HEK293 (cell line): ENCODE data around the gene PDSS2.
A peak's percentile ranks its signal among the peaks of the same experiment; 100 is the strongest.

ENCODE experiments used
- KLF9 ChIP-seq: fragments of 450-650 bp; formaldehyde crosslinking; IDR thresholded peaks from 2 replicates; pipeline ENCODE4 v1.5.1; 2016; ENCODE audit warnings: missing biosample characterization, missing genetic modification characterization, low read depth
- OSR2 ChIP-seq: fragments of 450-650 bp; formaldehyde crosslinking; IDR thresholded peaks from 2 replicates; pipeline ENCODE4 v1.5.1; 2016; ENCODE audit warnings: missing biosample characterization, missing genetic modification characterization
- TCF7L2 ChIP-seq: IDR thresholded peaks from 2 replicates; pipeline ENCODE4 v1.6.1; 2011; ENCODE audit warnings: low read depth, mild to moderate bottlenecking, inconsistent platforms, low read length, moderate library complexity, borderline replicate concordance
- ZFP69B ChIP-seq: fragments of 450-650 bp; formaldehyde crosslinking; IDR thresholded peaks from 2 replicates; pipeline ENCODE4 v1.5.1; 2016; ENCODE audit warnings: missing biosample characterization, missing genetic modification characterization
- ZNF133 ChIP-seq: fragments of 450-650 bp; formaldehyde crosslinking; IDR thresholded peaks from 2 replicates; pipeline ENCODE4 v1.5.1; 2016; ENCODE audit warnings: missing biosample characterization, missing genetic modification characterization
- ZNF138 ChIP-seq: fragments of 450-650 bp; formaldehyde crosslinking; IDR thresholded peaks from 2 replicates; pipeline ENCODE4 v1.5.1; 2016; ENCODE audit warnings: missing biosample characterization, missing genetic modification characterization, borderline replicate concordance
- ZNF214 ChIP-seq: fragments of 450-650 bp; formaldehyde crosslinking; IDR thresholded peaks from 2 replicates; pipeline ENCODE4 v1.5.1; 2017; ENCODE audit warnings: missing biosample characterization, mild to moderate bottlenecking, missing genetic modification characterization, borderline replicate concordance
- ZNF221 ChIP-seq: fragments of 450-650 bp; formaldehyde crosslinking; IDR thresholded peaks from 2 replicates; pipeline ENCODE4 v1.5.1; 2017; ENCODE audit warnings: missing biosample characterization, missing genetic modification characterization, borderline replicate concordance
- ZNF24 ChIP-seq: fragments of 450-650 bp; formaldehyde crosslinking; IDR thresholded peaks from 2 replicates; pipeline ENCODE4 v1.5.1; 2016; ENCODE audit warnings: missing biosample characterization, missing genetic modification characterization
- ZNF248 ChIP-seq: fragments of 450-650 bp; formaldehyde crosslinking; IDR thresholded peaks from 2 replicates; pipeline ENCODE4 v1.5.1; 2017; ENCODE audit warnings: missing biosample characterization, missing genetic modification characterization
- ZNF366 ChIP-seq: fragments of 450-650 bp; formaldehyde crosslinking; conservative IDR thresholded peaks from 2 replicates; pipeline ENCODE4 v1.5.1; 2016; ENCODE audit warnings: missing biosample characterization, missing genetic modification characterization
- ZNF416 ChIP-seq: fragments of 450-650 bp; formaldehyde crosslinking; IDR thresholded peaks from 2 replicates; pipeline ENCODE4 v1.5.1; 2016; ENCODE audit warnings: missing biosample characterization, missing genetic modification characterization
- ZNF548 ChIP-seq: fragments of 450-650 bp; formaldehyde crosslinking; IDR thresholded peaks from 2 replicates; pipeline ENCODE4 v1.5.1; 2016; ENCODE audit warnings: missing biosample characterization, missing genetic modification characterization
- ZNF555 ChIP-seq: fragments of 450-650 bp; formaldehyde crosslinking; conservative IDR thresholded peaks from 2 replicates; pipeline ENCODE4 v1.5.1; 2017; ENCODE audit warnings: missing biosample characterization, mild to moderate bottlenecking, missing genetic modification characterization, inconsistent platforms
- ZNF560 ChIP-seq: fragments of 450-650 bp; formaldehyde crosslinking; IDR thresholded peaks from 2 replicates; pipeline ENCODE4 v1.5.1; 2017; ENCODE audit warnings: missing biosample characterization, missing genetic modification characterization, borderline replicate concordance
- ZNF561 ChIP-seq: fragments of 450-650 bp; IDR thresholded peaks from 2 replicates; pipeline ENCODE4 v1.5.1; 2018; ENCODE audit warnings: missing biosample characterization, missing genetic modification characterization, borderline replicate concordance
- ZNF626 ChIP-seq: fragments of 450-650 bp; sonication (Bioruptor Pico); formaldehyde crosslinking; IDR thresholded peaks from 2 replicates; pipeline ENCODE4 v1.5.1; 2018; ENCODE audit warnings: missing biosample characterization, missing genetic modification characterization, inconsistent platforms
- ZNF777 ChIP-seq: fragments of 450-650 bp; formaldehyde crosslinking; IDR thresholded peaks from 2 replicates; pipeline ENCODE4 v1.5.1; 2017; ENCODE audit warnings: missing biosample characterization, missing genetic modification characterization, borderline replicate concordance
- TF ChIP-seq, protein P1 (sequence below): IDR thresholded peaks from 2 replicates; pipeline ENCODE4 v1.6.1; 2011; ENCODE audit warnings: mild to moderate bottlenecking, low read depth, low read length, borderline replicate concordance
- TF ChIP-seq, protein P2 (sequence below): fragments of 450-650 bp; formaldehyde crosslinking; IDR thresholded peaks from 2 replicates; pipeline ENCODE4 v1.5.1; 2016; ENCODE audit warnings: missing biosample characterization, missing genetic modification characterization
- TF ChIP-seq, protein P3 (sequence below): fragments of 450-650 bp; formaldehyde crosslinking; IDR thresholded peaks from 2 replicates; pipeline ENCODE4 v1.5.1; 2016; ENCODE audit warnings: missing biosample characterization, missing genetic modification characterization
- TF ChIP-seq, protein P4 (sequence below): fragments of 450-650 bp; formaldehyde crosslinking; IDR thresholded peaks from 2 replicates; pipeline ENCODE4 v1.5.1; 2016; ENCODE audit warnings: missing biosample characterization, missing genetic modification characterization
- TF ChIP-seq, protein P5 (sequence below): fragments of 450-650 bp; formaldehyde crosslinking; IDR thresholded peaks from 2 replicates; pipeline ENCODE4 v1.5.1; 2017; ENCODE audit warnings: missing biosample characterization, missing genetic modification characterization
- TF ChIP-seq, protein P6 (sequence below): fragments of 450-650 bp; formaldehyde crosslinking; IDR thresholded peaks from 2 replicates; pipeline ENCODE4 v1.5.1; 2017; ENCODE audit warnings: missing biosample characterization, missing genetic modification characterization
- TF ChIP-seq, protein P7 (sequence below): fragments of 450-650 bp; formaldehyde crosslinking; IDR thresholded peaks from 2 replicates; pipeline ENCODE4 v1.5.1; 2016; ENCODE audit warnings: missing biosample characterization, missing genetic modification characterization

PDSS2 gene

DNA sequence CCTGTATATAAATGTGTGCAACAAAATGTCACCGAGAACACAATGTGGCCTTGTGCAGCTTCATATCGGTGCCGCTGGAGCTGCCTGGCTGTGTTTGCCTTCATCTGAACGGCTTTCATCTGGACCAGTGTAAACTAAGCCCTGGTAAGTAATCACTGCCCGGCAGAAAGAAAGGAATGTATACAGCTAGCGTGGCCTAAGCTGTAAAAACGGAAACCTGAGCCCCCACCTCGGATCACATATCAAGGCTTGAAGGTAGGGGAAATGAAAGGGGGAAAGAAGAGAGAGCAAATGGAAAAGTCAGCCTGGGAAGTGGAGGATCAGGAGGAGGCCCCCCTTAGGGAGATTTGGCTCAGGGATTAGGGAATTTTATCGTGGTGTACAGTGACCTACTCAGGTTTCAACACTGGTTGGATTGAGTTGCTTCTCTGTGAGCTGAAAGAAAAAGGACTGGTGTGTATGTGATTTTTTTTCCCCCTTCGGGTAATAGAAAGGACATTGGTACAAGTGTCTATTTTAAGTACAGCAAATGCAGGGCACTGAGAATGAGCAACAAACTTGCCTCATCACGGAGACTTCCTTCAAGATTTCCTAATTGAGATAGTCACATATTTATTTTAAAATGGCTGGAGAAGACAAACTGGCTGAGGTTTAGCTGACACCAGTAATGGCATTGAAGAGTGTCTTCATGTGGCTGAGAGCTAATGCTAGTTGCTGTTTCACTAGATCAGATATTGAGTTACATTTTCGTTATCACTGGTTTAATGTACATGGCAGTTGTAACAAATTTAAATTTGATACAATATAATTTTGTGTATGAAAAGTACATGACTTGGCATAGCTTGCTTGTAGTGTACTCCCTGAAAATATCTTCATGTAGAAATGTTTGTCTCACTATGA is 34.0 kb upstream of the PDSS2 start (continued):
- TF ChIP-seq, protein P1, sequence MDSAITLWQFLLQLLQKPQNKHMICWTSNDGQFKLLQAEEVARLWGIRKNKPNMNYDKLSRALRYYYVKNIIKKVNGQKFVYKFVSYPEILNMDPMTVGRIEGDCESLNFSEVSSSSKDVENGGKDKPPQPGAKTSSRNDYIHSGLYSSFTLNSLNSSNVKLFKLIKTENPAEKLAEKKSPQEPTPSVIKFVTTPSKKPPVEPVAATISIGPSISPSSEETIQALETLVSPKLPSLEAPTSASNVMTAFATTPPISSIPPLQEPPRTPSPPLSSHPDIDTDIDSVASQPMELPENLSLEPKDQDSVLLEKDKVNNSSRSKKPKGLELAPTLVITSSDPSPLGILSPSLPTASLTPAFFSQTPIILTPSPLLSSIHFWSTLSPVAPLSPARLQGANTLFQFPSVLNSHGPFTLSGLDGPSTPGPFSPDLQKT, result no peak
- TF ChIP-seq, protein P2, sequence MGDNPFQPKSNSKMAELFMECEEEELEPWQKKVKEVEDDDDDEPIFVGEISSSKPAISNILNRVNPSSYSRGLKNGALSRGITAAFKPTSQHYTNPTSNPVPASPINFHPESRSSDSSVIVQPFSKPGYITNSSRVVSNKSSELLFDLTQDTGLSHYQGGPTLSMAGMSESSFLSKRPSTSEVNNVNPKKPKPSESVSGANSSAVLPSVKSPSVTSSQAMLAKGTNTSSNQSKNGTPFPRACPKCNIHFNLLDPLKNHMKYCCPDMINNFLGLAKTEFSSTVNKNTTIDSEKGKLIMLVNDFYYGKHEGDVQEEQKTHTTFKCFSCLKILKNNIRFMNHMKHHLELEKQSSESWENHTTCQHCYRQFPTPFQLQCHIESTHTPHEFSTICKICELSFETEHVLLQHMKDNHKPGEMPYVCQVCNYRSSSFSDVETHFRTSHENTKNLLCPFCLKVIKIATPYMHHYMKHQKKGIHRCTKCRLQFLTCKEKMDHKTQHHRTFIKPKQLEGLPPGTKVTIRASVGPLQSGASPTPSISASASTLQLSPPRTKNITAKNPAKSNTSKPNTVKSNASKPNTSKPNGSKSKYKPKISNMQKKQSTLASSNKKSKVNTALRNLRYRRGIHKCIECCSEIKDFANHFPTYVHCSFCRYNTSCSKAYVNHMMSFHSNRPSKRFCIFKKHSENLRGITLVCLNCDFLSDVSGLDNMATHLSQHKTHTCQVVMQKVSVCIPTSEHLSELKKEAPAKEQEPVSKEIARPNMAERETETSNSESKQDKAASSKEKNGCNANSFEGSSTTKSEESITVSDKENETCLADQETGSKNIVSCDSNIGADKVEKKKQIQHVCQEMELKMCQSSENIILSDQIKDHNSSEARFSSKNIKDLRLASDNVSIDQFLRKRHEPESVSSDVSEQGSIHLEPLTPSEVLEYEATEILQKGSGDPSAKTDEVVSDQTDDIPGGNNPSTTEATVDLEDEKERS (tag by site-specific recombination), result no peak
- TF ChIP-seq ZNF561 (0 out of 2 replicates have a peak, but pooled peaks have one; percentile 52), ZNF777 (tag by site-specific recombination) (no peak), ZNF366 (tag by site-specific recombination) (peak; percentile 80), ZNF560 (tag by site-specific recombination) (no peak), TCF7L2 (peak; percentile 73; the same call in 1 of the 2 replicates), ZNF214 (tag by site-specific recombination) (no peak), ZNF138 (tag by site-specific recombination) (no peak), ZNF555 (tag by site-specific recombination) (no peak), ZNF626 (no peak), ZNF221 (tag by site-specific recombination) (no peak), ZNF24 (tag by site-specific recombination) (peak; percentile 60; the same call in 1 of the 2 replicates), ZNF416 (no peak), ZNF248 (tag by site-specific recombination) (no peak), ZFP69B (tag by site-specific recombination) (peak; percentile 85), OSR2 (tag by site-specific recombination) (peak; percentile 85), KLF9 (tag by site-specific recombination) (no peak), ZNF548 (tag by site-specific recombination) (no peak), ZNF133 (tag by site-specific recombination) (no peak)
- TF ChIP-seq, protein P3, sequence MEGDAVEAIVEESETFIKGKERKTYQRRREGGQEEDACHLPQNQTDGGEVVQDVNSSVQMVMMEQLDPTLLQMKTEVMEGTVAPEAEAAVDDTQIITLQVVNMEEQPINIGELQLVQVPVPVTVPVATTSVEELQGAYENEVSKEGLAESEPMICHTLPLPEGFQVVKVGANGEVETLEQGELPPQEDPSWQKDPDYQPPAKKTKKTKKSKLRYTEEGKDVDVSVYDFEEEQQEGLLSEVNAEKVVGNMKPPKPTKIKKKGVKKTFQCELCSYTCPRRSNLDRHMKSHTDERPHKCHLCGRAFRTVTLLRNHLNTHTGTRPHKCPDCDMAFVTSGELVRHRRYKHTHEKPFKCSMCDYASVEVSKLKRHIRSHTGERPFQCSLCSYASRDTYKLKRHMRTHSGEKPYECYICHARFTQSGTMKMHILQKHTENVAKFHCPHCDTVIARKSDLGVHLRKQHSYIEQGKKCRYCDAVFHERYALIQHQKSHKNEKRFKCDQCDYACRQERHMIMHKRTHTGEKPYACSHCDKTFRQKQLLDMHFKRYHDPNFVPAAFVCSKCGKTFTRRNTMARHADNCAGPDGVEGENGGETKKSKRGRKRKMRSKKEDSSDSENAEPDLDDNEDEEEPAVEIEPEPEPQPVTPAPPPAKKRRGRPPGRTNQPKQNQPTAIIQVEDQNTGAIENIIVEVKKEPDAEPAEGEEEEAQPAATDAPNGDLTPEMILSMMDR (tag by site-specific recombination), result no peak
- TF ChIP-seq, protein P4, sequence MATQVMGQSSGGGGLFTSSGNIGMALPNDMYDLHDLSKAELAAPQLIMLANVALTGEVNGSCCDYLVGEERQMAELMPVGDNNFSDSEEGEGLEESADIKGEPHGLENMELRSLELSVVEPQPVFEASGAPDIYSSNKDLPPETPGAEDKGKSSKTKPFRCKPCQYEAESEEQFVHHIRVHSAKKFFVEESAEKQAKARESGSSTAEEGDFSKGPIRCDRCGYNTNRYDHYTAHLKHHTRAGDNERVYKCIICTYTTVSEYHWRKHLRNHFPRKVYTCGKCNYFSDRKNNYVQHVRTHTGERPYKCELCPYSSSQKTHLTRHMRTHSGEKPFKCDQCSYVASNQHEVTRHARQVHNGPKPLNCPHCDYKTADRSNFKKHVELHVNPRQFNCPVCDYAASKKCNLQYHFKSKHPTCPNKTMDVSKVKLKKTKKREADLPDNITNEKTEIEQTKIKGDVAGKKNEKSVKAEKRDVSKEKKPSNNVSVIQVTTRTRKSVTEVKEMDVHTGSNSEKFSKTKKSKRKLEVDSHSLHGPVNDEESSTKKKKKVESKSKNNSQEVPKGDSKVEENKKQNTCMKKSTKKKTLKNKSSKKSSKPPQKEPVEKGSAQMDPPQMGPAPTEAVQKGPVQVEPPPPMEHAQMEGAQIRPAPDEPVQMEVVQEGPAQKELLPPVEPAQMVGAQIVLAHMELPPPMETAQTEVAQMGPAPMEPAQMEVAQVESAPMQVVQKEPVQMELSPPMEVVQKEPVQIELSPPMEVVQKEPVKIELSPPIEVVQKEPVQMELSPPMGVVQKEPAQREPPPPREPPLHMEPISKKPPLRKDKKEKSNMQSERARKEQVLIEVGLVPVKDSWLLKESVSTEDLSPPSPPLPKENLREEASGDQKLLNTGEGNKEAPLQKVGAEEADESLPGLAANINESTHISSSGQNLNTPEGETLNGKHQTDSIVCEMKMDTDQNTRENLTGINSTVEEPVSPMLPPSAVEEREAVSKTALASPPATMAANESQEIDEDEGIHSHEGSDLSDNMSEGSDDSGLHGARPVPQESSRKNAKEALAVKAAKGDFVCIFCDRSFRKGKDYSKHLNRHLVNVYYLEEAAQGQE (tag by site-specific recombination), result no peak
- TF ChIP-seq, protein P5, sequence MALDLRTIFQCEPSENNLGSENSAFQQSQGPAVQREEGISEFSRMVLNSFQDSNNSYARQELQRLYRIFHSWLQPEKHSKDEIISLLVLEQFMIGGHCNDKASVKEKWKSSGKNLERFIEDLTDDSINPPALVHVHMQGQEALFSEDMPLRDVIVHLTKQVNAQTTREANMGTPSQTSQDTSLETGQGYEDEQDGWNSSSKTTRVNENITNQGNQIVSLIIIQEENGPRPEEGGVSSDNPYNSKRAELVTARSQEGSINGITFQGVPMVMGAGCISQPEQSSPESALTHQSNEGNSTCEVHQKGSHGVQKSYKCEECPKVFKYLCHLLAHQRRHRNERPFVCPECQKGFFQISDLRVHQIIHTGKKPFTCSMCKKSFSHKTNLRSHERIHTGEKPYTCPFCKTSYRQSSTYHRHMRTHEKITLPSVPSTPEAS, result no peak
- TF ChIP-seq, protein P6, sequence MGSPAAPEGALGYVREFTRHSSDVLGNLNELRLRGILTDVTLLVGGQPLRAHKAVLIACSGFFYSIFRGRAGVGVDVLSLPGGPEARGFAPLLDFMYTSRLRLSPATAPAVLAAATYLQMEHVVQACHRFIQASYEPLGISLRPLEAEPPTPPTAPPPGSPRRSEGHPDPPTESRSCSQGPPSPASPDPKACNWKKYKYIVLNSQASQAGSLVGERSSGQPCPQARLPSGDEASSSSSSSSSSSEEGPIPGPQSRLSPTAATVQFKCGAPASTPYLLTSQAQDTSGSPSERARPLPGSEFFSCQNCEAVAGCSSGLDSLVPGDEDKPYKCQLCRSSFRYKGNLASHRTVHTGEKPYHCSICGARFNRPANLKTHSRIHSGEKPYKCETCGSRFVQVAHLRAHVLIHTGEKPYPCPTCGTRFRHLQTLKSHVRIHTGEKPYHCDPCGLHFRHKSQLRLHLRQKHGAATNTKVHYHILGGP (tag by site-specific recombination), result no peak
- TF ChIP-seq, protein P7, sequence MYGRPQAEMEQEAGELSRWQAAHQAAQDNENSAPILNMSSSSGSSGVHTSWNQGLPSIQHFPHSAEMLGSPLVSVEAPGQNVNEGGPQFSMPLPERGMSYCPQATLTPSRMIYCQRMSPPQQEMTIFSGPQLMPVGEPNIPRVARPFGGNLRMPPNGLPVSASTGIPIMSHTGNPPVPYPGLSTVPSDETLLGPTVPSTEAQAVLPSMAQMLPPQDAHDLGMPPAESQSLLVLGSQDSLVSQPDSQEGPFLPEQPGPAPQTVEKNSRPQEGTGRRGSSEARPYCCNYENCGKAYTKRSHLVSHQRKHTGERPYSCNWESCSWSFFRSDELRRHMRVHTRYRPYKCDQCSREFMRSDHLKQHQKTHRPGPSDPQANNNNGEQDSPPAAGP, result no peak
